ENCODE results near the gene MYCBPAP.

MYCBPAP gene

GRCh38 chr17:50517504-50518383 is 9.5 kb downstream of the MYCBPAP start:
- TF ChIP-seq, protein P1, sequence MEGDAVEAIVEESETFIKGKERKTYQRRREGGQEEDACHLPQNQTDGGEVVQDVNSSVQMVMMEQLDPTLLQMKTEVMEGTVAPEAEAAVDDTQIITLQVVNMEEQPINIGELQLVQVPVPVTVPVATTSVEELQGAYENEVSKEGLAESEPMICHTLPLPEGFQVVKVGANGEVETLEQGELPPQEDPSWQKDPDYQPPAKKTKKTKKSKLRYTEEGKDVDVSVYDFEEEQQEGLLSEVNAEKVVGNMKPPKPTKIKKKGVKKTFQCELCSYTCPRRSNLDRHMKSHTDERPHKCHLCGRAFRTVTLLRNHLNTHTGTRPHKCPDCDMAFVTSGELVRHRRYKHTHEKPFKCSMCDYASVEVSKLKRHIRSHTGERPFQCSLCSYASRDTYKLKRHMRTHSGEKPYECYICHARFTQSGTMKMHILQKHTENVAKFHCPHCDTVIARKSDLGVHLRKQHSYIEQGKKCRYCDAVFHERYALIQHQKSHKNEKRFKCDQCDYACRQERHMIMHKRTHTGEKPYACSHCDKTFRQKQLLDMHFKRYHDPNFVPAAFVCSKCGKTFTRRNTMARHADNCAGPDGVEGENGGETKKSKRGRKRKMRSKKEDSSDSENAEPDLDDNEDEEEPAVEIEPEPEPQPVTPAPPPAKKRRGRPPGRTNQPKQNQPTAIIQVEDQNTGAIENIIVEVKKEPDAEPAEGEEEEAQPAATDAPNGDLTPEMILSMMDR (IDR thresholded peaks at IDR 0.05; ENCODE audit: low read length, missing control alignments), result no peak
- no peak for DNase-seq (ENCODE audit: low read depth)
- H3K4me3 ChIP-seq (replicated peaks; ENCODE audit: low read depth, low read length), result no peak overlapping the region

GRCh38 chr17:50518384-50519023 is 10.3 kb downstream of the MYCBPAP start:
- TF ChIP-seq, protein P1 (IDR thresholded peaks at IDR 0.05; ENCODE audit: low read length, missing control alignments), result no peak
- H3K4me3 ChIP-seq (replicated peaks; ENCODE audit: low read depth, low read length), result no peak overlapping the region
- DNase-seq (ENCODE audit: low read depth), result no peak

GRCh38 chr17:50519141-50519834 is 11.0 kb downstream of the MYCBPAP start:
- TF ChIP-seq, protein P1 (IDR thresholded peaks at IDR 0.05; ENCODE audit: low read length, missing control alignments), result no peak
- DNase-seq (ENCODE audit: low read depth), result no peak
- H3K4me3 ChIP-seq (replicated peaks; ENCODE audit: low read depth, low read length), result no peak overlapping the region

DNA sequence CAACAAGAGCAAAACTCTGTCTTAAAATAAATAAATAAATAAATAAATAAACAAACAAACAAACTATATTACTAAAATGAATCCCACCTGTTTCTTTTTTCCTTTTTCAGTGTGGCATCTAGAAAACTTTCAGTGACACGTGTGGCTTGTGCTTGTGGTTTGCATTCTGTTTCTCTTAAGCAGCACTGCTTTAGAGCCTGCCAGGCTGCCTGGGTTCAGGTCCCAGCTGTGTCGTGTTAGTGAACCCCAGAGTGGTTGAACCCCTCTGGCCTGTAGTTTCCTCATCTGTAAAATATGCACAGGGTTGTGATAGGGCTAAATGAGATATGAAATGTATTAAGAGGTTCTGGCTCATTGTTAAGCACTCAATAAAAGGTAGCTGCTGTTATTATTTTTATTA is 12.2 kb downstream of the MYCBPAP start:
- TF ChIP-seq, protein P1 (IDR thresholded peaks at IDR 0.05; ENCODE audit: low read length, missing control alignments), result no peak
- DNase-seq (ENCODE audit: low read depth), result no peak
- H3K4me3 ChIP-seq (replicated peaks; ENCODE audit: low read depth, low read length), result no peak overlapping the region

DNA sequence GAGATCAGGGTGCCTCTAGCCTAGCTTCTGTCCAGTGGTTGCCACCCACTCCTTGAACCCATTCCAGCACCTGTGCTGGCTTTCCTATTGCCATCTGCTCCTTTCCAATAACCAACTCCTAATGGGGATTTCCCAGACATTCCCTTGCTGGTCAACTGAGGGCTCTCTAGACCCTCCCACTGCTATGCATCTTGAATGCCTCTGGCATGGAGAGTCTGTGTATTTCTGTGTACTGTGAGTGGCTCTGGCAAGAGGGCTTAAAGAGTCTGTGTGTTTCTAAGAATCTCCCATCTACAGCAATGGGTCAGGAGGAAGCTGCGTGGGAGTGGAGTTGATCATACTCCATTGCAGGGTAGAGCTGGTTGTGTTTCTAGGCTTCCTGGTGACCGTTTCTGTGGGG is 13.3 kb downstream of the MYCBPAP start:
- TF ChIP-seq, protein P1 (IDR thresholded peaks at IDR 0.05; ENCODE audit: low read length, missing control alignments), result no peak
- DNase-seq (ENCODE audit: low read depth), result no peak
- H3K4me3 ChIP-seq (replicated peaks; ENCODE audit: low read depth, low read length), result no peak overlapping the region

- H3K4me3 ChIP-seq (replicated peaks; ENCODE audit: low read depth, low read length), result no peak overlapping the region
- TF ChIP-seq, protein P1 (IDR thresholded peaks at IDR 0.05; ENCODE audit: low read length, missing control alignments), result no peak
- no peak for DNase-seq (ENCODE audit: low read depth)
Observed at GRCh38 chr17:50522766-50523165, 14.5 kb downstream of the MYCBPAP start.
